Astrocyte (in vitro differentiated cells and primary cell): ENCODE results near the gene MRPL36. TPM values are rescaled to one million over a fixed set of nuclear protein-coding genes. Genes with fewer than 3 reads are reported as not detected.

ENCODE experiments used
- DNase-seq: peaks from one replicate; pipeline ENCODE4 v3.0.0-alpha.2; 2010; ENCODE audit warnings: low read depth
- FAIRE-seq: peaks from 2 replicates; lab custom pipeline; 2011; peaks lifted over from hg19 to GRCh38; lab: Jason Lieb, UNC
- H2AFZ ChIP-seq: 2 replicates; pipeline ENCODE4 v1.6.0; 2012; ENCODE audit warnings: low read depth, low read length, inconsistent platforms
- H3K27ac ChIP-seq: 2 replicates; pipeline ENCODE4 v1.5.1; 2011; ENCODE audit warnings: low read depth, low read length, inconsistent platforms
- H3K27me3 ChIP-seq: 2 replicates; pipeline ENCODE4 v1.6.0; 2011; ENCODE audit warnings: low read length, inconsistent platforms; ENCODE audit not compliant: insufficient read depth
- H3K36me3 ChIP-seq: 2 replicates; pipeline ENCODE4 v1.5.1; 2011; ENCODE audit warnings: low read length, inconsistent platforms; ENCODE audit not compliant: insufficient read depth
- H3K4me1 ChIP-seq: 2 replicates; pipeline ENCODE4 v1.5.1; 2011; ENCODE audit warnings: low read length, inconsistent platforms; ENCODE audit not compliant: insufficient read depth
- H3K4me2 ChIP-seq: 2 replicates; pipeline ENCODE4 v1.6.0; 2012; ENCODE audit warnings: low read length, inconsistent platforms
- H3K4me3 ChIP-seq: 2 replicates; pipeline ENCODE4 v1.5.1; 2011; ENCODE audit warnings: low read depth, mild to moderate bottlenecking, low read length, inconsistent platforms; ENCODE audit not compliant: insufficient read depth
- H3K79me2 ChIP-seq: 2 replicates; pipeline ENCODE4 v1.6.0; 2012; ENCODE audit warnings: mild to moderate bottlenecking, low read length, inconsistent platforms; ENCODE audit not compliant: insufficient read depth
- H3K9ac ChIP-seq: 2 replicates; pipeline ENCODE4 v1.6.0; 2012; ENCODE audit warnings: mild to moderate bottlenecking, low read length, inconsistent platforms
- H3K9me3 ChIP-seq: 2 replicates; pipeline ENCODE4 v1.5.1; 2012; ENCODE audit warnings: low read depth, mild to moderate bottlenecking, low read length, inconsistent platforms; ENCODE audit not compliant: insufficient read depth
- H4K20me1 ChIP-seq: 2 replicates; pipeline ENCODE4 v1.6.0; 2012; ENCODE audit warnings: low read length, inconsistent platforms; ENCODE audit not compliant: insufficient read depth
- H3K27ac Mint-ChIP-seq: one replicate; pipeline ENCODE4 v1.8.0; 2021; ENCODE audit warnings: mild to moderate bottlenecking, mixed read lengths; ENCODE audit not compliant: unreplicated experiment
- H3K27me3 Mint-ChIP-seq: one replicate; pipeline ENCODE4 v1.8.0; 2021; ENCODE audit warnings: low read depth, mixed read lengths; ENCODE audit not compliant: unreplicated experiment
- H3K36me3 Mint-ChIP-seq: one replicate; pipeline ENCODE4 v1.8.0; 2021; ENCODE audit warnings: low read depth, mixed read lengths; ENCODE audit not compliant: unreplicated experiment
- H3K4me1 Mint-ChIP-seq: one replicate; pipeline ENCODE4 v1.8.0; 2021; ENCODE audit warnings: low read depth, mixed read lengths; ENCODE audit not compliant: unreplicated experiment
- H3K4me3 Mint-ChIP-seq: one replicate; pipeline ENCODE4 v1.8.0; 2021; ENCODE audit warnings: mild to moderate bottlenecking, moderate library complexity, mixed read lengths; ENCODE audit not compliant: unreplicated experiment
- H3K9me3 Mint-ChIP-seq: one replicate; pipeline ENCODE4 v1.8.0; 2021; ENCODE audit warnings: mild to moderate bottlenecking, mixed read lengths; ENCODE audit not compliant: unreplicated experiment
- CTCF ChIP-seq: IDR thresholded peaks from 2 replicates; pipeline ENCODE4 v1.5.1; 2011; ENCODE audit warnings: low read depth, mild to moderate bottlenecking, inconsistent platforms, low read length, moderate library complexity; ENCODE audit not compliant: insufficient read depth
- EZH2 ChIP-seq: IDR thresholded peaks from 2 replicates; pipeline ENCODE4 v1.6.1; 2012; ENCODE audit warnings: mild to moderate bottlenecking, low read length, inconsistent platforms; ENCODE audit not compliant: insufficient read depth
- total RNA-seq: library from RNA; stranded (reverse); gene quantifications from 2 replicates; pipeline ENCODE4 v1.2.1, GENCODE V29; 2021

Gene MRPL36
- total RNA-seq, 1 donor from 2014 or later = 72.2 TPM

- TF ChIP-seq CTCF (no peak), EZH2 (no peak)
- peak overlapping the region; percentile 15 for H3K4me2 ChIP-seq
- no peaks in the 10 kb centered on the region for H3K27me3 ChIP-seq
- H4K20me1 ChIP-seq = peaks cover 21% of the 10 kb centered on the region
- no peak overlapping the region for H3K4me3 ChIP-seq
- H3K4me1 ChIP-seq = peaks cover 38% of the 10 kb centered on the region
- no peak for DNase-seq
- H3K79me2 ChIP-seq = peaks cover 53% of the 10 kb centered on the region
- H3K27ac ChIP-seq = no peak overlapping the region
- H2AFZ ChIP-seq = no peak overlapping the region
- FAIRE-seq = no peak
- peak overlapping the region; percentile 72 for H3K4me3 Mint-ChIP-seq
- no peaks in the 10 kb centered on the region for H3K9me3 ChIP-seq
- peaks cover 4% of the 10 kb centered on the region for H3K36me3 Mint-ChIP-seq
- H3K36me3 ChIP-seq = peaks cover 8% of the 10 kb centered on the region
- H3K9me3 Mint-ChIP-seq = no peaks in the 10 kb centered on the region
- no peak overlapping the region for H3K27ac Mint-ChIP-seq
- H3K27me3 Mint-ChIP-seq = no peaks in the 10 kb centered on the region
- peaks cover 27% of the 10 kb centered on the region for H3K4me1 Mint-ChIP-seq
- peak overlapping the region; percentile 22 for H3K9ac ChIP-seq
Measured at GRCh38 chr5:1797855-1798254, 1.8 kb downstream of the MRPL36 start.

GRCh38 chr5:1797103-1797800 lies 2.4 kb downstream of the MRPL36 start:
- DNase-seq = no peak
- H3K4me1 ChIP-seq = peaks cover 44% of the 10 kb centered on the region
- TF ChIP-seq EZH2 (no peak), CTCF (no peak)
- Mint-ChIP-seq H3K36me3 (peaks cover 4% of the 10 kb centered on the region), H3K27me3 (no peaks in the 10 kb centered on the region), H3K4me3 (no peak overlapping the region), H3K4me1 (peaks cover 32% of the 10 kb centered on the region), H3K9me3 (no peaks in the 10 kb centered on the region), H3K27ac (no peak overlapping the region)
- H3K9me3 ChIP-seq = no peaks in the 10 kb centered on the region
- FAIRE-seq = no peak
- peak overlapping the region; percentile 22 for H3K9ac ChIP-seq
- no peak overlapping the region for H3K27ac ChIP-seq
- no peak overlapping the region for H3K4me3 ChIP-seq
- peaks cover 3% of the 10 kb centered on the region for H3K36me3 ChIP-seq
- H3K79me2 ChIP-seq = peaks cover 47% of the 10 kb centered on the region
- H3K4me2 ChIP-seq = peak overlapping the region; percentile 15
- H4K20me1 ChIP-seq = peaks cover 21% of the 10 kb centered on the region
- no peaks in the 10 kb centered on the region for H3K27me3 ChIP-seq
- H2AFZ ChIP-seq = no peak overlapping the region
